ENCODE data around the gene NFE2L3.

GRCh38 chr7:26180792-26181198, 28.8 kb downstream of the NFE2L3 start:
- TF ChIP-seq CTCF (IDR thresholded peaks at IDR 0.05): no peak
- TF ChIP-seq POLR2A (IDR thresholded peaks at IDR 0.05): no peak
